B cell (primary cell): ENCODE results near the gene ARHGEF33. TPM values are rescaled to one million over a fixed set of nuclear protein-coding genes. Genes with fewer than 3 reads are reported as not detected.

Experiments
- ATAC-seq: fragments of 200-7000 bp; cut with Tn5 transposase; one replicate; pipeline ENCODE4 v1.10.0; 2021; ENCODE audit warnings: low read depth, mild to moderate bottlenecking, moderate number of reproducible peaks, moderate library complexity
- CTCF ChIA-PET: fragments of 350-600 bp; sonication (Branson Sonifier 250); formaldehyde crosslinking; loops from one replicate; lab custom pipeline; 2021; ENCODE audit warnings: antibody characterized with exemption, inconsistent platforms; lab: Charles Lee
- POLR2A ChIA-PET: fragments of 350-600 bp; sonication (Branson Sonifier 250); formaldehyde crosslinking; loops from one replicate; lab custom pipeline; 2021; ENCODE audit warnings: antibody characterized with exemption; lab: Charles Lee
- DNase-seq: peaks from one replicate; pipeline ENCODE4 v3.0.0; 2013
- H2AFZ ChIP-seq: 2 replicates; pipeline ENCODE4 v1.6.1; 2012; ENCODE audit warnings: mild to moderate bottlenecking, low read depth, low read length; ENCODE audit not compliant: insufficient read depth, poor library complexity, severe bottlenecking
- H3K27ac ChIP-seq, 2 donors: 1 replicate in 1 of 2; 2 replicates in 1 of 2; pipeline ENCODE4 v1.5.1; 2012 to 2013; ENCODE audit warnings: low read length in 2 of 2, mild to moderate bottlenecking in 2 of 2, moderate library complexity in 1 of 2
- H3K27me3 ChIP-seq, 4 experiments: fragments of 200-600 bp in 1 of 4; sonication (generic) in 1 of 4; replicated peaks in 1 of 4; 1 replicate in 2 of 4; 2 replicates in 2 of 4; pipeline versions ENCODE4 v1.6.1 to v1.7.0; 2013 to 2016; ENCODE audit warnings: low read length in 3 of 4, mild to moderate bottlenecking in 2 of 4, mixed read lengths in 1 of 4, moderate library complexity in 1 of 4; ENCODE audit not compliant: insufficient read depth in 4 of 4, control insufficient read depth in 3 of 4; ENCODE audit errors: control extremely low read depth in 1 of 4
- H3K36me3 ChIP-seq, 2 experiments: replicated peaks in 1 of 2; 1 replicate in 1 of 2; 2 replicates in 1 of 2; pipeline versions ENCODE4 v1.6.1 to v1.7.1; 2013; ENCODE audit warnings: low read length in 1 of 2; ENCODE audit not compliant: insufficient read depth in 2 of 2, control insufficient read depth in 1 of 2; ENCODE audit errors: control extremely low read depth in 1 of 2, extremely low read depth in 1 of 2
- H3K4me1 ChIP-seq, 2 donors: fragments of 200-600 bp in 1 of 2; sonication (generic) in 1 of 2; 1 replicate in 1 of 2; 2 replicates in 1 of 2; pipeline versions ENCODE4 v1.5.1 to v1.6.1; 2013 to 2017; ENCODE audit warnings: low read length in 2 of 2; ENCODE audit not compliant: control insufficient read depth in 2 of 2, insufficient read depth in 2 of 2
- H3K4me2 ChIP-seq: replicated peaks from 2 replicates; pipeline ENCODE3; 2012; ENCODE audit warnings: mild to moderate bottlenecking, low read depth, low read length; ENCODE audit not compliant: poor library complexity, severe bottlenecking
- H3K4me3 ChIP-seq, 5 experiments: fragments of 200-600 bp in 1 of 5; sonication (generic) in 1 of 5; 1 replicate in 3 of 5; 2 replicates in 2 of 5; pipeline versions ENCODE4 v1.5.1 to v1.7.0; 2011 to 2016; ENCODE audit warnings: low read length in 4 of 5, mild to moderate bottlenecking in 4 of 5, low read depth in 2 of 5, control low read depth in 1 of 5, moderate library complexity in 1 of 5; ENCODE audit not compliant: insufficient read depth in 1 of 5; ENCODE audit errors: control extremely low read depth in 1 of 5, extremely low read depth in 1 of 5
- H3K79me2 ChIP-seq: fragments of 200-600 bp; sonication (generic); one replicate; pipeline ENCODE4 v1.6.0; 2016; ENCODE audit warnings: low read length; ENCODE audit not compliant: control insufficient read depth, insufficient read depth
- H3K9ac ChIP-seq: fragments of 200-600 bp; sonication (generic); 2 replicates; pipeline ENCODE4 v1.6.1; 2017; ENCODE audit warnings: mild to moderate bottlenecking, low read length, moderate library complexity
- H3K9me3 ChIP-seq, 3 donors: one replicate each; pipeline versions ENCODE4 v1.6.1 to v1.7.1; 2013; ENCODE audit warnings: low read length in 2 of 3; ENCODE audit not compliant: control insufficient read depth in 2 of 3, insufficient read depth in 1 of 3; ENCODE audit errors: control extremely low read depth in 1 of 3
- H4K20me1 ChIP-seq: 2 replicates; pipeline ENCODE4 v1.6.0; 2012; ENCODE audit warnings: mild to moderate bottlenecking, low read length; ENCODE audit not compliant: insufficient read depth, control insufficient read depth, poor library complexity, severe bottlenecking
- H3K27ac Mint-ChIP-seq: one replicate; pipeline ENCODE4 v1.8.0; 2021; ENCODE audit warnings: mixed read lengths
- H3K27me3 Mint-ChIP-seq: one replicate; pipeline ENCODE4 v1.8.0; 2021; ENCODE audit warnings: mixed read lengths
- H3K4me1 Mint-ChIP-seq: one replicate; pipeline ENCODE4 v1.8.0; 2021; ENCODE audit warnings: mixed read lengths
- H3K4me3 Mint-ChIP-seq: one replicate; pipeline ENCODE4 v1.8.0; 2021; ENCODE audit warnings: mixed read lengths
- H3K9me3 Mint-ChIP-seq: one replicate; pipeline ENCODE4 v1.8.0; 2022; ENCODE audit warnings: mixed read lengths; ENCODE audit not compliant: insufficient read depth
- EZH2 ChIP-seq: IDR thresholded peaks from 2 replicates; pipeline ENCODE4 v1.6.1; 2012; ENCODE audit warnings: borderline replicate concordance, low read depth, mild to moderate bottlenecking, moderate library complexity, low read length; ENCODE audit not compliant: insufficient read depth, poor library complexity, severe bottlenecking
- WGBS: methylation state at CpG from one replicate; pipeline ENCODE4 v1.1.5; 2013; ENCODE audit warnings: missing lambda C conversion rate; ENCODE audit not compliant: insufficient coverage; 5-methylcytosine and 5-hydroxymethylcytosine counted together
- intact Hi-C: fragments of 100-400 bp; cut with micrococcal nuclease; formaldehyde crosslinking; loops from one replicate; pipeline ENCODE4 v1.10.0; 2022
- polyA plus RNA-seq: library from polyadenylated mRNA; depleted of rRNA; stranded (reverse); fragments of >200 nt; gene quantifications from 2 replicates; pipeline ENCODE4 v1.2.3, GENCODE V29; 2012
- total RNA-seq, 2 donors: library from RNA; stranded (reverse); fragments of 120-200 nt in 1 of 2; gene quantifications; 1 replicate in 1 of 2; 2 replicates in 1 of 2; pipeline versions ENCODE4 v1.2.3 to v1.2.4, GENCODE V29; 2013 to 2022
- TF ChIP-seq, protein P1 (sequence below): fragments of 200-600 bp; IDR thresholded peaks from one replicate; pipeline ENCODE4 v1.8.0; 2022; ENCODE audit warnings: antibody characterized with exemption, mild to moderate bottlenecking

Gene ARHGEF33
- total and polyA plus RNA-seq, 2 donors (not counting 1 experiment from before 2014, with no cell fraction given): 0.04 to 0.20 TPM

- no peak overlapping the region for H3K9ac ChIP-seq
- no peak for TF ChIP-seq EZH2
- TF ChIP-seq, protein P1, sequence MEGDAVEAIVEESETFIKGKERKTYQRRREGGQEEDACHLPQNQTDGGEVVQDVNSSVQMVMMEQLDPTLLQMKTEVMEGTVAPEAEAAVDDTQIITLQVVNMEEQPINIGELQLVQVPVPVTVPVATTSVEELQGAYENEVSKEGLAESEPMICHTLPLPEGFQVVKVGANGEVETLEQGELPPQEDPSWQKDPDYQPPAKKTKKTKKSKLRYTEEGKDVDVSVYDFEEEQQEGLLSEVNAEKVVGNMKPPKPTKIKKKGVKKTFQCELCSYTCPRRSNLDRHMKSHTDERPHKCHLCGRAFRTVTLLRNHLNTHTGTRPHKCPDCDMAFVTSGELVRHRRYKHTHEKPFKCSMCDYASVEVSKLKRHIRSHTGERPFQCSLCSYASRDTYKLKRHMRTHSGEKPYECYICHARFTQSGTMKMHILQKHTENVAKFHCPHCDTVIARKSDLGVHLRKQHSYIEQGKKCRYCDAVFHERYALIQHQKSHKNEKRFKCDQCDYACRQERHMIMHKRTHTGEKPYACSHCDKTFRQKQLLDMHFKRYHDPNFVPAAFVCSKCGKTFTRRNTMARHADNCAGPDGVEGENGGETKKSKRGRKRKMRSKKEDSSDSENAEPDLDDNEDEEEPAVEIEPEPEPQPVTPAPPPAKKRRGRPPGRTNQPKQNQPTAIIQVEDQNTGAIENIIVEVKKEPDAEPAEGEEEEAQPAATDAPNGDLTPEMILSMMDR: no peak
- no peaks in the 10 kb centered on the region for H4K20me1 ChIP-seq
- Mint-ChIP-seq H3K27me3 (no peaks in the 10 kb centered on the region), H3K9me3 (no peaks in the 10 kb centered on the region), H3K27ac (no peak overlapping the region), H3K4me1 (no peaks in the 10 kb centered on the region), H3K4me3 (no peak overlapping the region)
- no peak overlapping the region for H3K4me2 ChIP-seq
- H3K79me2 ChIP-seq: no peaks in the 10 kb centered on the region
- H3K27ac ChIP-seq: no peak overlapping the region
- no peaks in the 10 kb centered on the region for H3K9me3 ChIP-seq
- peaks cover 7 to 19% of the 10 kb centered on the region in 2 experiments for H3K36me3 ChIP-seq
- POLR2A ChIA-PET: no interaction called here
- H3K27me3 ChIP-seq: no peaks in the 10 kb centered on the region
- ATAC-seq (no peak), DNase-seq (no peak)
- CTCF ChIA-PET: interaction anchor here (1.6 kb wide), 1 partner anchor 10 kb away, joined by 4 read pairs; no protein-coding TSS in a partner anchor
- intact Hi-C loops: no loop called here
- H3K4me3 ChIP-seq: no peak overlapping the region
- no peak overlapping the region for H2AFZ ChIP-seq
- no peaks in the 10 kb centered on the region for H3K4me1 ChIP-seq
These were observed 130.7 kb downstream of the ARHGEF33 start for GRCh38 chr2:39020383-39020782.

- CTCF ChIA-PET: no interaction called here
- Histone ChIP-seq H3K9me3 (no peaks in the 10 kb centered on the region), H3K4me2 (no peak overlapping the region), H2AFZ (no peak overlapping the region), H3K4me1 (no peaks in the 10 kb centered on the region), H4K20me1 (peaks cover 5% of the 10 kb centered on the region), H3K4me3 (no peak overlapping the region), H3K27me3 (no peaks in the 10 kb centered on the region), H3K9ac (no peak overlapping the region), H3K27ac (no peak overlapping the region), H3K36me3 (peaks cover 7 to 19% of the 10 kb centered on the region in 2 experiments), H3K79me2 (no peaks in the 10 kb centered on the region)
- 84% methylated on average over 4 of the region's 6 CpGs for WGBS
- H3K27ac Mint-ChIP-seq: no peak overlapping the region
- H3K27me3 Mint-ChIP-seq: no peaks in the 10 kb centered on the region
- intact Hi-C loops: no loop called here
- no peaks in the 10 kb centered on the region for H3K4me1 Mint-ChIP-seq
- POLR2A ChIA-PET: no interaction called here
- no peaks in the 10 kb centered on the region for H3K9me3 Mint-ChIP-seq
- H3K4me3 Mint-ChIP-seq: no peak overlapping the region
- ATAC-seq (no peak), DNase-seq (no peak)
- no peak for TF ChIP-seq EZH2
- TF ChIP-seq, protein P1: no peak
These were observed 133.1 kb downstream of the ARHGEF33 start for GRCh38 chr2:39022642-39023235.
